ENCODE measurements around the gene MFSD6L.

- no peak for TF ChIP-seq CTCF (IDR thresholded peaks at IDR 0.05)
- no peak for TF ChIP-seq POLR2A (IDR thresholded peaks at IDR 0.05)
These were observed 44.3 kb downstream of the MFSD6L start for GRCh38 chr17:8754890-8755289.

Measured in adrenal gland (tissue), 5 donors.